ENCODE data around the gene FBXL5.

FBXL5 gene

GRCh38 chr4:15655223-15656037 is at the start of gene FBXL5:
FBXL5 (minus strand) TSS chr4:15655357; CDS start chr4:15655287, 70 bp downstream.
- peak; percentile 85 for DNase-seq

- no peak for DNase-seq
Observed at GRCh38 chr4:15704129-15704528, 49.0 kb upstream of the FBXL5 start.

GRCh38 chr4:15703439-15703838 is 48.3 kb upstream of the FBXL5 start:
- no peak for DNase-seq

GRCh38 chr4:15702941-15703403 is 47.8 kb upstream of the FBXL5 start, which contains the start of gene BST1:
BST1 (plus strand) TSS chr4:15703065; CDS start chr4:15703145, 80 bp downstream.
- DNase-seq: no peak

GRCh38 chr4:15696866-15697265 is 41.7 kb upstream of the FBXL5 start:
- no peak for DNase-seq

GRCh38 chr4:15695729-15696128 is 40.6 kb upstream of the FBXL5 start:
- no peak for DNase-seq

- no peak for DNase-seq
Observed at GRCh38 chr4:15695240-15695699, 40.1 kb upstream of the FBXL5 start.

- no peak for DNase-seq
Observed at GRCh38 chr4:15694431-15694830, 39.3 kb upstream of the FBXL5 start.

GRCh38 chr4:15692602-15693001 is 37.4 kb upstream of the FBXL5 start:
- DNase-seq: no peak

GRCh38 chr4:15691346-15692135 is 36.4 kb upstream of the FBXL5 start:
- DNase-seq: no peak

GRCh38 chr4:15690020-15690809 is 35.1 kb upstream of the FBXL5 start:
- DNase-seq: no peak

- no peak for DNase-seq
Observed at GRCh38 chr4:15689540-15689939, 34.4 kb upstream of the FBXL5 start.

- DNase-seq: no peak
Observed at GRCh38 chr4:15688051-15688450, 32.9 kb upstream of the FBXL5 start.

GRCh38 chr4:15684498-15684897 is 29.3 kb upstream of the FBXL5 start:
- DNase-seq: no peak

- DNase-seq: no peak
Observed at GRCh38 chr4:15683143-15683495, 28.0 kb upstream of the FBXL5 start.

GRCh38 chr4:15682242-15683142 is 27.3 kb upstream of the FBXL5 start:
- DNase-seq: no peak

GRCh38 chr4:15681372-15682241 is 26.4 kb upstream of the FBXL5 start, which contains the start of gene FAM200B:
FAM200B (plus strand) TSS chr4:15681827; CDS start chr4:15686978, 5,151 bp downstream.
- peak; percentile 97 for DNase-seq

- no peak for DNase-seq
Observed at GRCh38 chr4:15681067-15681371, 25.9 kb upstream of the FBXL5 start.

- no peak for DNase-seq
Observed at GRCh38 chr4:15677507-15677988, 22.4 kb upstream of the FBXL5 start.

- DNase-seq: no peak
Observed at GRCh38 chr4:15676899-15677298, 21.7 kb upstream of the FBXL5 start.

- DNase-seq: no peak
Observed at GRCh38 chr4:15676039-15676438, 20.9 kb upstream of the FBXL5 start.
